ENCODE results near the gene LSM7.
"Not testable (repeated sequence)": the region's sequence is repeated elsewhere in the genome, so short reads cannot be mapped to it uniquely, and the experiment has no call there.

The LSM7 gene

GRCh38 chr19:2353887-2354592, 25.7 kb upstream of the LSM7 start:
- no peak for TF ChIP-seq CTCF (conservative IDR thresholded peaks at IDR 0.05)
- H3K27ac ChIP-seq: no peak overlapping the region

- no peak overlapping the region for H3K27ac ChIP-seq
- TF ChIP-seq CTCF (conservative IDR thresholded peaks at IDR 0.05): no peak
Observed at GRCh38 chr19:2353159-2353886, 24.9 kb upstream of the LSM7 start.

GRCh38 chr19:2352121-2352520, 23.7 kb upstream of the LSM7 start:
- no peak for TF ChIP-seq CTCF (conservative IDR thresholded peaks at IDR 0.05)
- H3K27ac ChIP-seq: no peak overlapping the region

- TF ChIP-seq CTCF (conservative IDR thresholded peaks at IDR 0.05): no peak
- H3K27ac ChIP-seq: no peak overlapping the region
Observed at GRCh38 chr19:2351591-2351990, 23.2 kb upstream of the LSM7 start.

- H3K27ac ChIP-seq: no peak overlapping the region
- TF ChIP-seq CTCF (conservative IDR thresholded peaks at IDR 0.05): no peak
Observed at GRCh38 chr19:2350656-2351055, 22.3 kb upstream of the LSM7 start.

GRCh38 chr19:2349818-2350217, 21.4 kb upstream of the LSM7 start:
- not testable (repeated sequence) for H3K27ac ChIP-seq

GRCh38 chr19:2345794-2346663, 17.6 kb upstream of the LSM7 start:
- H3K27ac ChIP-seq: no peak overlapping the region
- no peak for TF ChIP-seq CTCF (conservative IDR thresholded peaks at IDR 0.05)

Data from VCaP (cell line).